ENCODE measurements around the gene ADAM11.

The ADAM11 gene

GRCh38 chr17:44776628-44777393 lies 18.0 kb downstream of the ADAM11 start:
- no peak for DNase-seq

- DNase-seq, result no peak
Observed at GRCh38 chr17:44777394-44778348, 18.9 kb downstream of the ADAM11 start.

- no peak for DNase-seq
Observed at GRCh38 chr17:44778656-44779210, 19.9 kb downstream of the ADAM11 start.

GRCh38 chr17:44779211-44780025 lies 20.6 kb downstream of the ADAM11 start:
- peak; percentile 83 for DNase-seq

GRCh38 chr17:44780161-44780560 lies 21.4 kb downstream of the ADAM11 start:
- no peak for DNase-seq

- no peak for DNase-seq
Observed at GRCh38 chr17:44780845-44781480, 22.2 kb downstream of the ADAM11 start.

GRCh38 chr17:44781551-44782325 lies 22.9 kb downstream of the ADAM11 start:
- DNase-seq, result no peak

- DNase-seq, result no peak
Observed at GRCh38 chr17:44782326-44782850, 23.6 kb downstream of the ADAM11 start.

GRCh38 chr17:44785921-44786320 lies 27.1 kb downstream of the ADAM11 start:
- no peak for DNase-seq

GRCh38 chr17:44786551-44787081 lies 27.8 kb downstream of the ADAM11 start:
- no peak for DNase-seq

- no peak for DNase-seq
Observed at GRCh38 chr17:44787271-44787940, 28.6 kb downstream of the ADAM11 start.

GRCh38 chr17:44788139-44788538 lies 29.4 kb downstream of the ADAM11 start:
- peak; percentile 20 for DNase-seq

- DNase-seq, result peak; percentile 65
Observed at GRCh38 chr17:44792276-44792675, 33.5 kb downstream of the ADAM11 start.

GRCh38 chr17:44793885-44794842 lies 35.4 kb downstream of the ADAM11 start:
- peak; percentile 15 for DNase-seq

- DNase-seq, result peak; percentile 97
Observed at GRCh38 chr17:44794851-44795413, 36.1 kb downstream of the ADAM11 start.

- DNase-seq, result no peak
Observed at GRCh38 chr17:44795421-44795820, 36.6 kb downstream of the ADAM11 start.

- DNase-seq, result no peak
Observed at GRCh38 chr17:44795928-44796327, 37.1 kb downstream of the ADAM11 start.

GRCh38 chr17:44796731-44797130 lies 37.9 kb downstream of the ADAM11 start:
- DNase-seq, result no peak

GRCh38 chr17:44797802-44798201 lies 39.0 kb downstream of the ADAM11 start:
- no peak for DNase-seq
